GM18526 (cell line): Measurements from ENCODE around the gene PAX6.

Source experiments
- POLR2A ChIP-seq: IDR thresholded peaks from 3 replicates; pipeline ENCODE4 v1.6.1; 2011; ENCODE audit not compliant: insufficient read length; ENCODE audit errors: extremely low read depth

The PAX6 gene

DNA sequence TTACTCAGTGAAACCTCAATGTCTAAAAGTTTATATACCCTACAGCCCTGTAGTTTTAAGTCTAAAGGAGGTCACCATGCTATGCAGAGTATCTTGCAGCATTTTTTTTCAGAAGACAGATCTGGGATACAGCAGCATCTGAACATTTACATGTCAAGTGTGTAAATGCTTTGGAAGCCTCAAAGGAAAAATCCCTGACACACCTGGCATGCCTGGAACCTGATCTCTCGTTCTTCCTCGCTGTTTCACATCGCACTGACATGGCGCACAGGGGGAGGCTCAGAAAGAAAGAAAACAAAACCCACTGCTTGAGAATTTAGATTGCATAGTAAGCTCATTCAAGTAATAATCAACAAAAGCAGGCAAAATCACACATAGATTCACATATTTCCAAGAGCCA lies 31.0 kb downstream of the PAX6 start:
- TF ChIP-seq POLR2A: no peak

DNA sequence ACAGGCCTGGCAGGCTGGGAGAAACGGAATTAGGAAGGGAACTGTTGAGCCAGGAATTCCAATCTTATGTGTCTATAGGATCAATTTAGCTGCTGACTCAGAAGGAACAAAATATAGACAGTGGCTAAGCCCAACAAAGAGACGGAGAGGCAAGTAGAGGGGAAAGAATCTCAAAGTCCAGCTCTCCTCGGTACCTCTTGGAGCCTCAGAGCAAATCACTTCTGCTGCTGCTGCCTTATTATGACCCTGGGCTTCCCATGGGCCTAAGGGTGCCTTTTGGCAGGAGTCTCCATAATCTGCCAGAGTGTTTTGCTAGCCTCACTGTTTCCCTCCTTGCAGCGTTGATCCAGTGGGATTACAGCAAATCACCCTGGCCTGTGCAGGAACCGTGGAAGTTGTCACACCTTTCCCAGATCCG lies 31.7 kb downstream of the PAX6 start:
- TF ChIP-seq POLR2A: no peak

- no peak for TF ChIP-seq POLR2A
These were observed 38.7 kb downstream of the PAX6 start for GRCh38 chr11:31772412-31772811.

DNA sequence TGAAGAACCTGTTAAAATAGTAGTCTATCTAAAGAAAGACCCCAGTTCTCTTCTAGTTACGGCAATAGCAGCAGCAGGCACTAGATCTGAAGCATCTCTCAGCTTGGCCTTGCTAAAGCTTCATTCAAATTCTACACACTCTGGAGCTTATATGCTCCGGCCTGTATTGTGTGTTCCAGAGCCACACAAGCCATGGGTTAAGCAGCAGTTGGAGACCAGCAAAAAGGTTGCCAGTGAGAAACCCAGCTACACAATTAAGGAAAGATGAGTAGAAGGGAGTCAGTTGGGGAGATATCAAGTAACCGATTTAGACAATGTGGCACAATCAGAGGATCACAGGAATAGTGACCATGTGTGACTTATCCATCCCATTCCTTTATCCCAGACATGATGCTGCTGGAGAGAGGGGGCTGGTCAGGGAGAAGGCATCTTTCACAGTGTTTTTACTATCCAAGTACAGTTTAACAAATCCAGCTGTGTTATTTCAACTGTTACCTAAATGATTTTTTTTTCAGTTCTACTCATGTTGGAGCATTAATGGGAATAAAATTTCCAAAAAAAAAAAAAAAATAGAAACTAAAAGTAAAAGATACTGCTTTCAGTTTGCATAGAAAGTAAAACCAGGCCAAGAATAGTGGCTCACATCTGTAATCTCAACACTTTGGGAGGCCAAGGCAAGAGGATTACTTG lies 41.0 kb downstream of the PAX6 start:
- no peak for TF ChIP-seq POLR2A

DNA sequence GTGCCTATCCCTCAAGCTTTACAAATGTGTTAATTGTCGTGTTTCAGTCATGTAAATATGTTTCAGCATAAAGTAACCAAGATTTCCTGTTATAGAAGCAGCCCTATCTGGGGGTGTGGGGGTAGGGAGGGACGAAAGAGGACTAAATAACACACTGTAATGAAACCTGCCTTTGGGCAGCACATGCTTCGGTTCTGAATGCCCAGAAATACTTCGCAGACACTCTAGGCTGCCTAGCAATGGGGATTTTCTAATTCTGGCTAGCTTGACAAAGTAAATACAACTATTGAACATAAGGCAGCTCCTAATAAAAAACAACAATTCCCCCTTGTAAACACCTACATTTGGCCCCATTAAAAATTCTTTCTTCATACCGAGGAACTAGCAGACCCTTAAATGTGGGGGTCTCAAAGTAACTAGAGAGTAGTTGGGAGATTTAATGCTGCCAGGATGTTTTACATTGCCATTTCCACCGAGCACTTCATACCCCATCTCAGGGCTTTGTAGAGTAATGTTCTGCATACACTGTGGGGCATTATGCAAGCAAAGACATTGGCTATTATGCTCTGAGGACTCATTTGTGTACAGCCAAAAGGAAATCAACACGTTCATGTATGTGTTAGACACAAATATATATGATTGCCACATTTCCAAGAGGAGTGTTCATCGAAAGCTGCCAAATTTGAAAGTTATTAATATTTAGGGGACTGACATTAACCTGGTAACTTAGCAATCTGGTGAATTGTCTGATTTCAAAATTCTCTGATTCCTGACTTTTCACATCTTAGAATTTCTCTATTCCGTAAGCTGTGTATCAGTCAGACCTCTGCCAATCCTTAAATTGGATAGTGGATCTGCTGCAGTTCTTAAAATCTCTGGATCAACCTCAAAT lies 42.1 kb downstream of the PAX6 start:
- no peak for TF ChIP-seq POLR2A

DNA sequence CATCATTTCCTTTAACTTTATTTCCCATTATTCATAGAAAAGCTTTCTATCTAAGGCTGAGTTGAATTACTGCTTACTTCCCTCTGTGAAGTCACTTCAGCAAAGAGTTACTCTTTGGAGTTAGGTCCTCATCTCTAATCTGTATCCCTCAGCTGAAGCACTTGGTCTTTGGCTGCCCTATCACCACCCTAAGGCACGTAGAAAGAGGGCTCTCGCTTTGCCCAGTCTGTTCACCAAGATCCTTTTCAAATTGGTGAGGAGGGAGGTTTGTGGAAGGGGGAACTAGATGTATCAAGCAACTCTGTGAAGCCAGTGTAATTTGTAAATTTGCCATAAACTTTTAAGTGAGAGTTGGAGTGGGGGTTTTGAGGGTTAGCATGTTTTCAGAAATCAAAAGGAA lies 43.4 kb downstream of the PAX6 start:
- no peak for TF ChIP-seq POLR2A

- no peak for TF ChIP-seq POLR2A
These were observed 44.1 kb downstream of the PAX6 start for GRCh38 chr11:31767066-31767465.

DNA sequence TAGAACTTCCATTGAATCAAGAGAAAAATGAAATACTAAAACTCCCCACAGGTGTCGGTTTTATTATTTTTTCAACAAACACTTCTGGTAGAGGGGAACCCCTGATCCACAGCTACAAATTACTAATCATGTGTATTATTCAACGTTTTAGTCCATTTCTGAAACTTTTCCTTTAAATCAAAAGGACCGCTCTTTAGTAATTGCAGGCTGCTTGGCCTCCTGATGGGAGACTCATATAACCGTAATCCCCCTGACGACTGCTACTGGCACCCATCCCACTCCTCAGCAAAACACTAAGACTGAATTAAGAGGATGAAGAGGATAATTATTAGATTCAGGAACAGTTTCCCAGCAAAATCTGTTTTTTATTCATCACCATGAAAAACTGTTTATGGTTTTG lies 46.4 kb downstream of the PAX6 start:
- TF ChIP-seq POLR2A: no peak

DNA sequence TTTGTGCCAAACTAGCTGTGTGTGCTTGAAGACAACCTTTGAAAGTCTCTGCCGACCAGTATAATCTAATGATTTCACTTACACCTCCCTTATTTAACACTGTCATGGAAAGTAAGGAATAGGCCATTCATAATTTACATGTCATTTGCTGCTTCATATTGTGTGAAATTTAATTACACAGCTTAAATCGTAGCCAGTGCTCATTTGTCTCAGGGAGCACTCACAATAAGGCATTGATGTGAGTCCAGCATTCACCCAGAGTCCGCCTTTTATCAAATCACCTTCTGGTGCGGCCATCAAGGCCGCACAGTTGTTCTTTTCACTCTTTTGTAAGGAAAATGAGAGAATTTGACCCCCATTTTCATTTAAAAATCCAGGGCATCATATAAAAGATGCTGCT lies 46.9 kb downstream of the PAX6 start:
- no peak for TF ChIP-seq POLR2A

DNA sequence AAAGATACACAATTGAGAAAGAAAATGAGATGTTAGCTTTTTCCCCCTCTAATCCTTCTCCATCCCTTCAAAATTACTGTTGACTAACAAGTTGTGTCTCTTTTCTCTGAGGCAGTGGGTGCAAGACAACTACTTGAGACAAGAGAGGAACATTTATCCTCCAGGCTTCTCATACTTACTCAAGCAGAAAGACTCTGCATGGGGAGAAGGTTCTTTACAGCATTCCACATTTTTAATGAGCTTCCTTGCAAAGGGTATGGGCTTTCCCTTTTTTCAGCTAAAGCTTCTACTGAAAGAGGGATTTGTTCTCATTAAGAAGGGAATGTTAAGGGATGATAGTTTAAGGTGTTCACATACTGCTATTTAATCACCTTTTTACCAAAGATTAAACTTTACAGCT lies 47.8 kb downstream of the PAX6 start:
- TF ChIP-seq POLR2A: no peak

DNA sequence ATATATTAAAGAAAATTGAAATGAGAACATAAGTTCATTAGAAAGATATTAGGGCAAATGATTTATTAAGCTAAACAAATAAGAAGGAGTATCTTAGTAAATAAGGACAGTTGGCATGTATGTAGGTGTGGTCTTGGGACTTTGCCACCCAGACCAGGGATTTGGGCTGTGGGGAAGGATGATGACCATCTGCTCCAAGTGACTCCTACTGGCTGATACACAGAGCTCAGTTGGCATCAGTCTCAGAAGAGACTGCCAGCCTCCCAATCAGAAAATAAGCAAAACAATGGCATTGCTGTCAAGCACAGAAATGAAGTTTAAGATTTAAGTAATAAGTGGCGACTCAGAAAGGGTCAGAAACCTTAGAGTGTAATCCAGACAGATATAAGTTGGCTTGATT lies 49.5 kb downstream of the PAX6 start:
- TF ChIP-seq POLR2A: no peak

- TF ChIP-seq POLR2A: no peak
These were observed 53.8 kb downstream of the PAX6 start for GRCh38 chr11:31757260-31757835.

GRCh38 chr11:31747581-31747980 lies 63.5 kb downstream of the PAX6 start:
- TF ChIP-seq POLR2A: no peak

DNA sequence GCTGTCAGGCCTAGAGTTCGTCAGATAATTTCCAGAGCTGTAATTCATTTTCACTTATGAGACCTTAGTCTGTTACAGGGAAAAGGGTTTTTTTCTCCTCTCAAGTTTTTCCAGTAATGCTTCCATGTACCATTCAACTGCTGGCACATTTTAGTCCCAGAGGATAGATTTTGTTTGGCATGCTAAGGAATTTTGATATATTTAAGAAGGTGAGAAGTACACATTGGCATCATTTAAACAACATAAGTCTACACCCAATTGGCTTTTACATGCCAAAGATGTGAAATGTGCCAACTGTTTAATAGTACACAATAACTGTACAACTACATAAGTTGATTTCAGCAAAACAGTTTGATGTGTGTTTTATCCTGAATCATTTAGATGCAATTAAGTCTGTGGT lies 71.0 kb downstream of the PAX6 start:
- TF ChIP-seq POLR2A: no peak
